Adrenal gland (tissue), 12 donors: ENCODE results near the gene GHRHR. TPM values are rescaled to one million over a fixed set of nuclear protein-coding genes. Genes with fewer than 3 reads are reported as not detected.
A peak's percentile ranks its signal among the peaks of the same experiment; 100 is the strongest.

Experiments
- DNase-seq, 7 donors: peaks; one replicate each; pipeline ENCODE4 v3.0.0-alpha.2; 2019 to 2020
- H3K27ac ChIP-seq, 5 donors: fragments of 200-600 bp; sonication (generic) in 4 of 5; 1 replicate in 3 of 5; 2 replicates in 2 of 5; pipeline versions ENCODE4 v1.5.1 to v1.8.0; 2016 to 2020; ENCODE audit warnings: mild to moderate bottlenecking in 1 of 5
- H3K27me3 ChIP-seq: fragments of 200-600 bp; 2 replicates; pipeline ENCODE4 v1.8.0; 2021
- H3K36me3 ChIP-seq, 2 donors: fragments of 200-600 bp; replicated peaks in 1 of 2; 1 replicate in 1 of 2; 2 replicates in 1 of 2; pipeline versions ENCODE4 v1.5.1 to v1.8.0; 2018 to 2022
- H3K4me1 ChIP-seq, 2 donors: fragments of 200-600 bp; replicated peaks in 1 of 2; 1 replicate in 1 of 2; 2 replicates in 1 of 2; pipeline versions ENCODE4 v1.5.1 to v1.8.0; 2018 to 2021
- H3K4me3 ChIP-seq, 4 donors: fragments of 200-600 bp; sonication (generic) in 3 of 4; one replicate each; pipeline ENCODE4 v1.5.1; 2016 to 2018
- H3K9me3 ChIP-seq, 3 donors: fragments of 200-600 bp; sonication (generic) in 1 of 3; replicated peaks in 1 of 3; 1 replicate in 2 of 3; 2 replicates in 1 of 3; pipeline versions ENCODE4 v1.5.1 to v1.8.0; 2016 to 2021
- CTCF ChIP-seq, 6 experiments: fragments of 450-650 bp in 4 of 6; fragments of 200-600 bp in 2 of 6; sonication (generic) in 1 of 6; IDR thresholded peaks; 1 replicate in 5 of 6; 2 replicates in 1 of 6; pipeline versions ENCODE4 v1.5.1 to v1.8.0; 2016 to 2021; ENCODE audit warnings: antibody characterized with exemption in 6 of 6, mild to moderate bottlenecking in 2 of 6, moderate library complexity in 1 of 6
- POLR2A ChIP-seq, 2 donors: fragments of 450-650 bp; IDR thresholded peaks; one replicate each; pipeline ENCODE4 v1.6.1; 2017; ENCODE audit warnings: antibody characterized with exemption in 2 of 2, mild to moderate bottlenecking in 2 of 2, moderate library complexity in 1 of 2
- WGBS, 4 donors: extraction: QIAGEN DNeasy Blood & Tissue Kit in 2 of 4; methylation state at CpG; one replicate each; pipeline versions ENCODE4 v1.1.5 to v1.1.7; 2013 to 2017; 5-methylcytosine and 5-hydroxymethylcytosine counted together
- intact Hi-C, 2 donors: fragments of 100-400 bp; cut with DNase I; formaldehyde crosslinking; loops; one replicate each; pipeline versions ENCODE4 v1.14.1 to v1.15.0; 2022 to 2023
- polyA plus RNA-seq, 3 donors: library from polyadenylated mRNA; stranded (reverse); fragments of 200-250 nt in 2 of 3; fragments of 350-450 nt in 1 of 3; fragmentation: Illumina TruSeq in 1 of 3; extraction: RNeasy Lipid Tissue Mini Kit (QIAGEN cat#74804) in 1 of 3; gene quantifications; one replicate each; pipeline ENCODE4 v1.2.3, GENCODE V29; 2013 to 2014
- total RNA-seq, 9 donors: library from RNA; depleted of rRNA in 4 of 9; stranded (reverse); fragments of >200 nt in 4 of 9; fragments of 120-200 nt in 1 of 9; fragmentation: NEBNext Ultra II Directional in 1 of 9; extraction: Animal tissue kit (Norgen Biotek cat#: 25700) in 1 of 9; gene quantifications; one replicate each; pipeline versions ENCODE4 v1.1.0 to v1.2.4, GENCODE V29; 2013 to 2023
- donor health status: healthy with polysubstance abuse.
- donor health status: Bipolar disorder and iron deficiency.
- donor health status: DM: yes; HTN: yes; CAD: no.
- donor health status: DM: no; HTN: no; CAD: no.
- donor health status: DM: no; HTN: no; CAD: no.
- donor health status: DM: yes; HTN: yes; CAD: no.

GHRHR gene
- total and polyA plus RNA-seq, 12 donors = 0.33 to 11.5 (median 0.64) TPM; not detected in 6

- no peaks in the 10 kb centered on the region for H3K36me3 ChIP-seq
- no peaks in the 10 kb centered on the region for H3K4me1 ChIP-seq
- peak in 1 of 7 donors; percentile 50 for DNase-seq
- H3K27me3 ChIP-seq = peaks cover 3% of the 10 kb centered on the region
- H3K4me3 ChIP-seq = no peak overlapping the region
- WGBS, 4 donors = 68 to 77% (median 73%) methylated on average over 4 to 5 of the region's 5 CpGs
- H3K9me3 ChIP-seq = no peaks in the 10 kb centered on the region
- no peak overlapping the region for H3K27ac ChIP-seq
- intact Hi-C loops = loop anchor here in 1 of 2 donors (5.0 kb wide), 1 partner anchor 142 kb away; no protein-coding TSS in a partner anchor
- TF ChIP-seq CTCF (IDR thresholded peaks at IDR 0.05) (no peak), POLR2A (IDR thresholded peaks at IDR 0.05) (no peak)
These were observed 17.0 kb downstream of the GHRHR start for GRCh38 chr7:30980751-30981150.

GRCh38 chr7:30983042-30983913, 19.5 kb downstream of the GHRHR start:
- Histone ChIP-seq H3K27me3 (no peaks in the 10 kb centered on the region), H3K4me3 (no peak overlapping the region), H3K4me1 (peaks cover 4% of the 10 kb centered on the region in 2 donors), H3K36me3 (no peaks in the 10 kb centered on the region), H3K27ac (no peak overlapping the region), H3K9me3 (no peaks in the 10 kb centered on the region)
- DNase-seq = peak; percentile 66 to 95 (median 87)
- WGBS, 4 donors = 8 to 10% (median 8%) methylated on average over 11 to 15 of the region's 15 CpGs
- peak; percentile 78 to 97 (median 91) for TF ChIP-seq CTCF (IDR thresholded peaks at IDR 0.05)
- TF ChIP-seq POLR2A (IDR thresholded peaks at IDR 0.05) = no peak
- intact Hi-C loops = loop anchor here (2.0 to 5.0 kb wide), 2 partner anchors 139 to 140 kb away; no protein-coding TSS in a partner anchor

- no peak for DNase-seq
- 24 to 33% (median 28%) methylated on average over 11 to 12 of the region's 12 CpGs for WGBS, 4 donors
These were observed 20.1 kb downstream of the GHRHR start for GRCh38 chr7:30983914-30984247.

More at GRCh38 chr7:30983914-30984247, 20.1 kb downstream of the GHRHR start:
- Histone ChIP-seq H3K27me3 (no peaks in the 10 kb centered on the region), H3K4me3 (no peak overlapping the region), H3K27ac (no peak overlapping the region), H3K4me1 (peaks cover 10% of the 10 kb centered on the region in 2 donors), H3K36me3 (no peaks in the 10 kb centered on the region), H3K9me3 (no peaks in the 10 kb centered on the region)
- intact Hi-C loops = loop anchor here (2.0 to 5.0 kb wide), 2 partner anchors 138 to 139 kb away; no protein-coding TSS in a partner anchor
- no peak for TF ChIP-seq CTCF (IDR thresholded peaks at IDR 0.05)
- TF ChIP-seq POLR2A (IDR thresholded peaks at IDR 0.05) = no peak
